Measurements from ENCODE around the gene TRAPPC13.
"Not testable (repeated sequence)": the region's sequence is repeated elsewhere in the genome, so short reads cannot be mapped to it uniquely, and the experiment has no call there.

The TRAPPC13 gene, protein sequence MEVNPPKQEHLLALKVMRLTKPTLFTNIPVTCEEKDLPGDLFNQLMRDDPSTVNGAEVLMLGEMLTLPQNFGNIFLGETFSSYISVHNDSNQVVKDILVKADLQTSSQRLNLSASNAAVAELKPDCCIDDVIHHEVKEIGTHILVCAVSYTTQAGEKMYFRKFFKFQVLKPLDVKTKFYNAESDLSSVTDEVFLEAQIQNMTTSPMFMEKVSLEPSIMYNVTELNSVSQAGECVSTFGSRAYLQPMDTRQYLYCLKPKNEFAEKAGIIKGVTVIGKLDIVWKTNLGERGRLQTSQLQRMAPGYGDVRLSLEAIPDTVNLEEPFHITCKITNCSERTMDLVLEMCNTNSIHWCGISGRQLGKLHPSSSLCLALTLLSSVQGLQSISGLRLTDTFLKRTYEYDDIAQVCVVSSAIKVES
- 10.2 to 41.3 (median 22.1) reads per million in 17 experiments for total RNA-seq

- peak; percentile 81 to 91 (median 88) for DNase-seq
These were observed at the start of gene TRAPPC13, which contains the start of gene SHLD3 for GRCh38 chr5:65624571-65625555. TSS of gene TRAPPC13 (plus strand) at chr5:65625027. CDS start at chr5:65625061, 34 bp downstream. TSS of gene SHLD3 (plus strand) at chr5:65625027. CDS start at chr5:65629588, 4,561 bp downstream.

DNA sequence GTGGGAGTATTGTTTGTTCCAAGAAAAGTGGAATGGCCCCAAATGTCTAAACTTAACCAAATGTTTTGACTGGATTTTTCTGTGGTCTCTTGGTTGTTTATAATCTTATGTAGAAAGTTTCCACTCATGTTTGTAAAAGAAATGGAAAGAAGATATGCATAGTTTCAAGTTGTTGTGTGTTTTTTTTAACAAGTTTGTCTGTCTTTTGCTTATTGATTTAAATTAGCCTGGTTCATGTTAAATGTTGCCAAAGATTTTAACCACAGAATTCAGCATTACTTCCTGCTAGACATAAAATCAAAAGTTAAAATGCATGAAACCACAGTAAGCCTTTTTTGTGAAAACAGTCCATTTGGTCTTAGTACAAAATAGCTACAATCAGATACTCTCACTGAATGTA is 47.7 kb upstream of the TRAPPC13 start:
- DNase-seq, result no peak

DNA sequence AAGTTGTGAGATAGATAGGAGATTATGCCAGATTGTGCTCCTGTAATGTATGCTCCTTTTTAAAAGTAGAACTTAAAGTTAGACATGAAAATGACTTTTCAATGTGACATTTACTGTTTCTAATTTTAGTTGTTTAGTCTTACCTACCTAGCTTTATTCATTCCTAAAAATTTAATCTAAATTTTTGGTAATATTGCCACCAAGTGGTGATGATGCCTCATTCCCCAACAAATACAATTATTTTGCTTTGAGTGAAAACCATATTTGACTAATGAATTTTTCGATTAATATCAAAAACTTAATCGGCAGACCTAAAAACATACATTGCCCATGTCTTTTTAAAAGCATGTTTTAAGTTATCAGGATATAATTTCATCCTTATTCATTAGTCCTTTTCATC is 36.1 kb upstream of the TRAPPC13 start:
- DNase-seq, result no peak

DNA sequence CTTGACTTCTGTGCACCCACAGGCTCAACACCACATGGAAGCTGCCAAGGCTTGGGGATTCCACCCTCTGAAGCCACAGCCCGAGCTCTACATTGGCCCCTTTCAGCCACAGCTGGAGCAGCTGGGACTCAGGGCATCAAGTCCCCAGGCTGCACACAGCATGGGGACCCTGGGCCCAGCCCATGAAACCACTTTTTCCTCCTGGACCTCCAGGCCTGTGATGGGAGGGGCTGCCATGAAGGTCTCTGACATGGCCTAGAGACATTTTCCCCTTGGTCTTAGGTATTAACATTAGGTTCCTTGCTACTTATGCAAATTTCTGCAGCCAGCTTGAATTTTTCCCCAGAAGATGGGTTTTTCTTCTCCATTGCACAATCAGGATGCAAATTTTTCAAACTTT is 23.1 kb upstream of the TRAPPC13 start:
- not testable (repeated sequence) for DNase-seq

DNA sequence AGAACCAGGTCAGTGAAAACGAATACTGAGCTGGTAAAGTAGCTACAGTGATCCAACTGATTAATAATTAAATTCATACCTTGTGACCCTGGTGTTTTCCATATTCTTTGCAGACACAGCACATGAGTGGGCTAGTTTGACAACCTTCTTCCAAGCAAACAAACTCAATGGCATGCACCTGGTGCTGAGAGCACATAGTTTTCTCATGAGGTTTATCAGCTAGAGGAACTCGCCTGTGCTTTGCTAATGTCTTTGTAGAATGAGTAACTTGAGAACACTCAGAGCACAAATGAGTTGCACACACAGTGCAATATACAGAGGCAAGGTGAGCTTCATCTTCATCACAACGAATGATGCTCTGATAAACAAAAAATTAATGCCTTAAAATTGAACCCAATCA is 13.3 kb upstream of the TRAPPC13 start:
- DNase-seq, result no peak

GRCh38 chr5:65612298-65612907 is 12.4 kb upstream of the TRAPPC13 start:
- DNase-seq, result no peak

- DNase-seq, result no peak
These were observed 4.8 kb upstream of the TRAPPC13 start for GRCh38 chr5:65620021-65620420.

- not testable (repeated sequence) for DNase-seq
These were observed 2.9 kb upstream of the TRAPPC13 start for GRCh38 chr5:65621961-65622360.

DNA sequence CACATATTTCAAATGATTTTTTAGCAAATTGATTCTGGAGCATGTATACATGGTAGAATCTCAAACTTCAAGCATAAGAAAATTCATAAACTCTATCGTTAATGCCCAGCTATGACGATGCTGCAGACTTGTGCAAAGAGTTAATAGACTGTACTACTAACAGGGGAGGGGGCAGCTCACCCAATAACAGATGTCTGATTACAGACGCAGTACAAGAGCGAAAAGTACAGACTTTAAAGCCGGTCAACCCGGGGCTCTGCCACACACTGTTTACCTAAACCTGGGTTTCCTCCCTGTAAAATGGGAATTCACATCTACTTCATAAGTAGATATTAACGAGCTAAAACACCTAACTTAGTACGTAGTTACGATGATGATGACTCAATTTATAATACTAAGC is 1.3 kb upstream of the TRAPPC13 start:
- no peak for DNase-seq

- DNase-seq, result peak; percentile 95 to 97 (median 97)
These were observed 729 bp upstream of the TRAPPC13 start, which contains the start of gene TRIM23 for GRCh38 chr5:65624025-65624570. TSS of gene TRIM23 (minus strand) at chr5:65624333. CDS start at chr5:65624274, 59 bp downstream.

- peak in 2 of 4 experiments; percentile 10 to 15 for DNase-seq
These were observed 916 bp downstream of the TRAPPC13 start for GRCh38 chr5:65625743-65626142.

GRCh38 chr5:65630981-65631380 is 6.2 kb downstream of the TRAPPC13 start:
- no peak for DNase-seq

DNA sequence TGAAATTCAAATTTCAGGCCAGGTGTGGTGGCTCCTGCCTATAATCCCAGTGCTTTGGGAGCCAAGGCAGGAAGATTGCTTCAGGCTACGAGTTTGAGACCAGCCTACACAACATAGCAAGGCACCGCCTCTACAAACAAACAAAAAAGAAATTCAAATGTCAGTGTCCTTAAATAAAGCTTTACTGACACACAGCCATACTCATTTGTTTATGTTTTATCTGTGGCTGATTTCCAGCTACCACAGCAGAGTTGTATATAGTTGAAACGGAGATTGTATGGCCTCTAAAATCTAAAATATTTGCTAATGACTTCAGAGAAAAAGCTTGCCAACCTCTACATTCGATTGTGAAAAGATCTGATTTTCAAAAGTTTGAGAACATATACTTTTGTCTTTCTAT is 15.4 kb downstream of the TRAPPC13 start:
- no peak for DNase-seq

- DNase-seq, result no peak
These were observed 22.1 kb downstream of the TRAPPC13 start for GRCh38 chr5:65646938-65647337.

- DNase-seq, result no peak
These were observed 23.1 kb downstream of the TRAPPC13 start for GRCh38 chr5:65647941-65648340.

GRCh38 chr5:65651144-65651543 is 26.3 kb downstream of the TRAPPC13 start:
- no peak for DNase-seq

GRCh38 chr5:65654713-65655112 is 29.9 kb downstream of the TRAPPC13 start:
- DNase-seq, result no peak

DNA sequence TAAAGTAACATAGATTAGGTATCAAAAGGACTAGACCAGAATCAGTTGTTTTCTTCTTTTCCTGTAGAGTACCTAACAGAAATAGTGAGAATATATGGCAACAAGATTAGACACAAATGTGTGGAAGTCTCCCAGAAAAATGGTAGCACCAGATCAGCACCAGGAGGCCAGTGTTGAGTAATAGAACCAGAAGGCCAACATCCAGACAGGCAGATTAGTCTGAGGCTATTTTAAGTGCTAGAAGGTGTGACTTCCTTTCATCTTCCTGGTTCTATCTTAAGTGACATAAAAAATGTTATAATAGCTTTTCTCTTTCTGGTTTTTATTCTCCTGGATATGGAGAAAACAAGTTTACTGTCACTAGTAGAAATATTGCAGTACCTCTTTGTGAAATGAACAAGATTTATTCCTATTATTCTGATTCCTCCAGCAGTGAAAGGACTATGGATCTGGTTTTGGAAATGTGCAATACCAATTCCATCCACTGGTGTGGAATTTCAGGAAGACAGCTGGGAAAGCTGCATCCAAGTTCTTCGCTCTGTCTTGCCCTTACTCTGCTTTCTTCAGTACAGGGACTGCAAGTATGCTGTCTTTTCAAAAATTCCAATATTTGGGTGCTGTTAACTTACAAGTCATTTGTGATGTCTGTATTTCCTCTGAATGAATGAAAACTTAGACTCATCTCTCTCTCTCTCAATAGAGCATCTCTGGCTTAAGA is 39.1 kb downstream of the TRAPPC13 start:
- no peak for DNase-seq

- DNase-seq, result peak in 3 of 4 experiments; percentile 22 to 33 (median 30)
These were observed 43.9 kb downstream of the TRAPPC13 start for GRCh38 chr5:65668696-65669095.

GRCh38 chr5:65672796-65673195 is 48.0 kb downstream of the TRAPPC13 start:
- DNase-seq, result peak; percentile 15 to 71 (median 45)

DNA sequence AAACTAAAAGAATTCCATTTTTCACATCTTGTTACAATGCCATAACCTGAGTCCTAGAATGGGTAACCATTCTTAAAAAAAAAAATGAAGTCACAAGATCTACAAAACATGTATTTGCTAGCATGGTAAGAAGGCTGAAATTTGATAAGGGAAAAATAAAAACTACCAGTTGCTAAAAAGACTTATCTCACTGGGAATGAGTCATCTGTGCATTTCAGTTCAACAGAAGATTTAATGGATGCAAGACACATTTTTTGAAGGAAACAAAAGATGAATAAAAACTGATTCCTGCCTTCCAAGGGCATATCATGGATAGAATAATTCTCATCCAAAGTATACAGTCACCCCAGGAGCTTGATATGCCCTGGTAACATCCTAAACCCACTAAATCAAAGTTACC is 49.9 kb downstream of the TRAPPC13 start:
- no peak for DNase-seq
